ENCODE results near the gene CRKL.

GRCh38 chr22:20981787-20982562 is 64.8 kb downstream of the CRKL start, which contains the start of gene LZTR1:
- no peak for TF ChIP-seq RFX5 (IDR thresholded peaks at IDR 0.05; ENCODE audit: low read length)
- TF ChIP-seq, protein P1, sequence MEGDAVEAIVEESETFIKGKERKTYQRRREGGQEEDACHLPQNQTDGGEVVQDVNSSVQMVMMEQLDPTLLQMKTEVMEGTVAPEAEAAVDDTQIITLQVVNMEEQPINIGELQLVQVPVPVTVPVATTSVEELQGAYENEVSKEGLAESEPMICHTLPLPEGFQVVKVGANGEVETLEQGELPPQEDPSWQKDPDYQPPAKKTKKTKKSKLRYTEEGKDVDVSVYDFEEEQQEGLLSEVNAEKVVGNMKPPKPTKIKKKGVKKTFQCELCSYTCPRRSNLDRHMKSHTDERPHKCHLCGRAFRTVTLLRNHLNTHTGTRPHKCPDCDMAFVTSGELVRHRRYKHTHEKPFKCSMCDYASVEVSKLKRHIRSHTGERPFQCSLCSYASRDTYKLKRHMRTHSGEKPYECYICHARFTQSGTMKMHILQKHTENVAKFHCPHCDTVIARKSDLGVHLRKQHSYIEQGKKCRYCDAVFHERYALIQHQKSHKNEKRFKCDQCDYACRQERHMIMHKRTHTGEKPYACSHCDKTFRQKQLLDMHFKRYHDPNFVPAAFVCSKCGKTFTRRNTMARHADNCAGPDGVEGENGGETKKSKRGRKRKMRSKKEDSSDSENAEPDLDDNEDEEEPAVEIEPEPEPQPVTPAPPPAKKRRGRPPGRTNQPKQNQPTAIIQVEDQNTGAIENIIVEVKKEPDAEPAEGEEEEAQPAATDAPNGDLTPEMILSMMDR (IDR thresholded peaks at IDR 0.05): peak; percentile 62
- peak; percentile 62; the same call in 1 of the 2 replicates for TF ChIP-seq YY1 (IDR thresholded peaks at IDR 0.05; ENCODE audit: low read depth)
- peak; percentile 96 for TF ChIP-seq MAX (IDR thresholded peaks at IDR 0.05; ENCODE audit: low read depth)
- TF ChIP-seq IRF3 (IDR thresholded peaks at IDR 0.05; ENCODE audit: low read depth, low read length): no peak
- TF ChIP-seq, protein P2, sequence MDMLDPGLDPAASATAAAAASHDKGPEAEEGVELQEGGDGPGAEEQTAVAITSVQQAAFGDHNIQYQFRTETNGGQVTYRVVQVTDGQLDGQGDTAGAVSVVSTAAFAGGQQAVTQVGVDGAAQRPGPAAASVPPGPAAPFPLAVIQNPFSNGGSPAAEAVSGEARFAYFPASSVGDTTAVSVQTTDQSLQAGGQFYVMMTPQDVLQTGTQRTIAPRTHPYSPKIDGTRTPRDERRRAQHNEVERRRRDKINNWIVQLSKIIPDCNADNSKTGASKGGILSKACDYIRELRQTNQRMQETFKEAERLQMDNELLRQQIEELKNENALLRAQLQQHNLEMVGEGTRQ (IDR thresholded peaks at IDR 0.05; ENCODE audit: borderline replicate concordance, low read depth, low read length): no peak
- TF ChIP-seq EP300 (IDR thresholded peaks at IDR 0.05; ENCODE audit: borderline replicate concordance in 1 of 2, low read depth in 1 of 2, low read length in 1 of 2): no peak; a peak in 1 of 4 replicates
- TF ChIP-seq SMC3 (IDR thresholded peaks at IDR 0.05; ENCODE audit: low read depth, low read length): peak; percentile 46
- TF ChIP-seq POLR2AphosphoS5 (IDR thresholded peaks at IDR 0.05; ENCODE audit: low read depth, low read length): peak; percentile 98
- TF ChIP-seq, protein P3, sequence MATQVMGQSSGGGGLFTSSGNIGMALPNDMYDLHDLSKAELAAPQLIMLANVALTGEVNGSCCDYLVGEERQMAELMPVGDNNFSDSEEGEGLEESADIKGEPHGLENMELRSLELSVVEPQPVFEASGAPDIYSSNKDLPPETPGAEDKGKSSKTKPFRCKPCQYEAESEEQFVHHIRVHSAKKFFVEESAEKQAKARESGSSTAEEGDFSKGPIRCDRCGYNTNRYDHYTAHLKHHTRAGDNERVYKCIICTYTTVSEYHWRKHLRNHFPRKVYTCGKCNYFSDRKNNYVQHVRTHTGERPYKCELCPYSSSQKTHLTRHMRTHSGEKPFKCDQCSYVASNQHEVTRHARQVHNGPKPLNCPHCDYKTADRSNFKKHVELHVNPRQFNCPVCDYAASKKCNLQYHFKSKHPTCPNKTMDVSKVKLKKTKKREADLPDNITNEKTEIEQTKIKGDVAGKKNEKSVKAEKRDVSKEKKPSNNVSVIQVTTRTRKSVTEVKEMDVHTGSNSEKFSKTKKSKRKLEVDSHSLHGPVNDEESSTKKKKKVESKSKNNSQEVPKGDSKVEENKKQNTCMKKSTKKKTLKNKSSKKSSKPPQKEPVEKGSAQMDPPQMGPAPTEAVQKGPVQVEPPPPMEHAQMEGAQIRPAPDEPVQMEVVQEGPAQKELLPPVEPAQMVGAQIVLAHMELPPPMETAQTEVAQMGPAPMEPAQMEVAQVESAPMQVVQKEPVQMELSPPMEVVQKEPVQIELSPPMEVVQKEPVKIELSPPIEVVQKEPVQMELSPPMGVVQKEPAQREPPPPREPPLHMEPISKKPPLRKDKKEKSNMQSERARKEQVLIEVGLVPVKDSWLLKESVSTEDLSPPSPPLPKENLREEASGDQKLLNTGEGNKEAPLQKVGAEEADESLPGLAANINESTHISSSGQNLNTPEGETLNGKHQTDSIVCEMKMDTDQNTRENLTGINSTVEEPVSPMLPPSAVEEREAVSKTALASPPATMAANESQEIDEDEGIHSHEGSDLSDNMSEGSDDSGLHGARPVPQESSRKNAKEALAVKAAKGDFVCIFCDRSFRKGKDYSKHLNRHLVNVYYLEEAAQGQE (IDR thresholded peaks at IDR 0.05; ENCODE audit: low read depth, low read length): no peak
- TF ChIP-seq, protein P4, sequence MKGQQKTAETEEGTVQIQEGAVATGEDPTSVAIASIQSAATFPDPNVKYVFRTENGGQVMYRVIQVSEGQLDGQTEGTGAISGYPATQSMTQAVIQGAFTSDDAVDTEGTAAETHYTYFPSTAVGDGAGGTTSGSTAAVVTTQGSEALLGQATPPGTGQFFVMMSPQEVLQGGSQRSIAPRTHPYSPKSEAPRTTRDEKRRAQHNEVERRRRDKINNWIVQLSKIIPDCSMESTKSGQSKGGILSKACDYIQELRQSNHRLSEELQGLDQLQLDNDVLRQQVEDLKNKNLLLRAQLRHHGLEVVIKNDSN (IDR thresholded peaks at IDR 0.05; ENCODE audit: borderline replicate concordance, low read depth): peak; percentile 43; the same call in 1 of the 2 replicates
- TF ChIP-seq RAD21 (IDR thresholded peaks at IDR 0.05; ENCODE audit: low read length): peak; percentile 54
- TF ChIP-seq NRF1 (IDR thresholded peaks at IDR 0.05; ENCODE audit: low read depth, low read length): peak; percentile 69
